C4-2B (cell line): Measurements from ENCODE around the gene ECE1.
"Not testable (repeated sequence)": the region's sequence is repeated elsewhere in the genome, so short reads cannot be mapped to it uniquely, and the experiment has no call there.

Source experiments
- H3K27ac ChIP-seq: fragments of 450-650 bp; 2 replicates; pipeline ENCODE4 v1.5.1; 2017
- CTCF ChIP-seq: fragments of 450-650 bp; conservative IDR thresholded peaks from 2 replicates; pipeline ENCODE4 v1.5.1; 2017; ENCODE audit warnings: mild to moderate bottlenecking
- ZFX ChIP-seq: fragments of 450-650 bp; IDR thresholded peaks from 2 replicates; pipeline ENCODE4 v1.6.1; 2017

The ECE1 gene

GRCh38 chr1:21198929-21199328 is 91.3 kb downstream of the ECE1 start:
- no peak overlapping the region for H3K27ac ChIP-seq
- TF ChIP-seq ZFX (no peak), CTCF (no peak)

GRCh38 chr1:21192871-21193270 is 97.4 kb downstream of the ECE1 start:
- H3K27ac ChIP-seq: no peak overlapping the region
- TF ChIP-seq ZFX (no peak), CTCF (no peak)

- TF ChIP-seq CTCF (no peak), ZFX (no peak)
- H3K27ac ChIP-seq: no peak overlapping the region
Observed at GRCh38 chr1:21192284-21192683, 98.0 kb downstream of the ECE1 start.

- H3K27ac ChIP-seq: not testable (repeated sequence)
Observed at GRCh38 chr1:21190771-21191170, 99.5 kb downstream of the ECE1 start.

GRCh38 chr1:21189906-21190500 is 100.3 kb downstream of the ECE1 start:
- TF ChIP-seq CTCF: no peak
- no peak for TF ChIP-seq ZFX
- no peak overlapping the region for H3K27ac ChIP-seq

- TF ChIP-seq ZFX (no peak), CTCF (no peak)
- H3K27ac ChIP-seq: no peak overlapping the region
Observed at GRCh38 chr1:21189421-21189820, 100.8 kb downstream of the ECE1 start.

- TF ChIP-seq ZFX (no peak), CTCF (no peak)
- H3K27ac ChIP-seq: no peak overlapping the region
Observed at GRCh38 chr1:21188235-21188634, 102.0 kb downstream of the ECE1 start.

- TF ChIP-seq ZFX (no peak), CTCF (no peak)
- no peak overlapping the region for H3K27ac ChIP-seq
Observed at GRCh38 chr1:21185221-21185731, 105.0 kb downstream of the ECE1 start.
